Right ventricle myocardium inferior (tissue), 1 donor: Measurements from ENCODE around the gene DPYSL5. TPM values are rescaled to one million over a fixed set of nuclear protein-coding genes. Genes with fewer than 3 reads are reported as not detected.
A peak's percentile ranks its signal among the peaks of the same experiment; 100 is the strongest.

Source experiments
- ATAC-seq: fragments of 200-7000 bp; cut with Tn5 transposase; one replicate; pipeline ENCODE4 v1.9.1; 2020; ENCODE audit warnings: mild to moderate bottlenecking, moderate library complexity
- DNase-seq: peaks from one replicate; pipeline ENCODE4 v3.0.0; 2021; ENCODE audit errors: missing footprints
- intact Hi-C: fragments of 100-400 bp; cut with DNase I; formaldehyde crosslinking; loops from one replicate; pipeline ENCODE4 v1.11.0; 2022
- total RNA-seq: library from RNA; stranded (reverse); fragmentation: NEBNext Ultra II Directional; extraction: Animal tissue kit (Norgen Biotek cat#: 25700); gene quantifications from one replicate; pipeline ENCODE4 v1.2.1, GENCODE V29; 2021
- donor health status: DM: no; HTN: yes; CAD: no; lungs with severe emphysema.

The DPYSL5 gene
- total RNA-seq, 1 donor from 2014 or later, result not detected

GRCh38 chr2:26840937-26841610 lies 6.9 kb upstream of the DPYSL5 start:
- intact Hi-C loops, result no loop called here
- DNase-seq, result no peak
- ATAC-seq, result no peak

DNA sequence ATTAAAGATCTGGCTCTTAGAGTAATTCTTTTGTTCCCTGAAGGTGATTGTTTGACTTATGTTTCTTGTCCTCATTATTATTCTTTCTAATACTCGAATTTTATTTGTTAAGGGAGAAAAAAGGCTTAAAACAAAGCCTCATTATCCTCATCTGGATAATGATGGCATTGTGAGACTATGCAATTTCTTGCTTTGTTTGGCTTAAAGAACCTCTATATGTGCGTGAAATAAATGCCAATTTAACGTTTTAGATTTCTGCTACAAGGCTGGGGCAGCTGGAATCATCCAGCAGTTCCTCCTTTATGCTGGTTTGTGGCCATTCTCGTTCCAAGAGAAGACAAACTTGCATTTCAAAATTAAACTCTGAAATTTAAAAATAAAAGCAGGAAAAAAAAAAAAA lies 4.9 kb upstream of the DPYSL5 start:
- intact Hi-C loops, result no loop called here
- no peak for DNase-seq
- no peak for ATAC-seq

DNA sequence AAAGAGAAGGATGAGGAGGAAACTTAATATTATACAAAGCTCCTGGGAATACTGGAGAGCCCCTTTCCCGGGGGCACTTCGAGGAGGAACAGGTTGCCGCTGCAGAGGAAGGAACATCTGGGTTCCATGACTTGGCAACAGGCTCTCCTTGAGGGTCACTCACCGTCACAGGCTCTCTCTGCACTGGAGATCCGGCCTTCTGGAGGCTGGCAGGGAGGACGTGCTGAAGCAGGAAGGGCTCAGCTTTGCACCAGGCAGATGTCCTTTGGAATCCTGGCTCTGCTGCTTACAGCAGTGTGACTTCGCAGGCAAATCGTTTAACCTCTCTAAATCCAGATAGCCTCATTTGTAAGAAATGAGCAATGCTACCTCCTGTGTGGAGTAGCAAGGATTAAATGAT lies 2.9 kb upstream of the DPYSL5 start:
- DNase-seq, result no peak
- intact Hi-C loops, result no loop called here

DNA sequence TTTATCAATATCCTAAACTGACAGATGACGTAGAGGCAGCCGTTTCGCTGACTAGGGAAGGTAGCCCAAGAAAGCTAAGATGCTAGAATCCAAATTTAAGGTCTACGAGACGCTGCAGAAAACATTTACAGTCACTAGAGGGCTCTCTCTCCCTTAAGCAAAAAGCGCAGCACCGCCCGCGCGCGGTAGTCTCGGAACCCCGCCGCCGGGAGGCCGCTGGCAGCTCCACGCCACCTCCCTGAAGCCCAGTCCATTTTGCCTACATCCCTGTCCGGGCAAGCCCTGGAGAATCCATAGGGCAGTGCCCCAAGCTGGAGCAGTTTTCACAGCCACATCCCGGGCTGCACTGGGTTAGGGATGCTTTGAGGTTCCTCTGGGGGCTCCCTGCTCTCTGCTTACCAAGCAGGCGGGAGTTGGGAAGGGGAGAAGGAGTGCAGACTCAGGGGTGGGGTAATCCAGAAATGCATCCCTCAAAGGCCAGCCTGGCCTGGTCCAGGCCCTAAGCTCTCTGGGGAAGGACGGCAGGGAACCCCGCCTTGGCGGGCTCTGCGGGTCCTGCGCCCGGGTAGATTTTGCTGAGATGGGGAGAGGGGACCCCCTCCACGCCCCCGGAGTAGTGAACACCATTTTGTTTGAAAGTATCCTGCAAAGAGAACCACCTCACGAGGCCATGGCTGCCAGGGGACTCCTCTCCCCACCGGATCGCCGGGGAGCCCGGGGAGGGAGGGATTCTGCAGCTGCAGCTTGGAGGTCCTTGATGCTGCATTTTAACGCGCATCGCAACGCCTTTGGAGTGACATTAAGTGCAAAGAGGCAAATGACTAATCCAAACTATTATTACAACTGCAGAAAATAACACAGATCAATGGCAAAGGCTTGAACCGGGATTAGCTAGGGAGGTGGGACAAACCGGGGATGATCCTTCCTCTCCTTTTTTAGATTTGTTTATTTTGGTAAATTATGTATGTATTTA lies 1.3 kb upstream of the DPYSL5 start:
- ATAC-seq, result peak; percentile 84
- DNase-seq, result peak; percentile 84
- intact Hi-C loops, result loop anchor here (1.0 to 2.0 kb wide), 2 partner anchors 76 to 96 kb away; no protein-coding TSS in a partner anchor

More for the DNA sequence above, 2.9 kb upstream of the DPYSL5 start:
- ATAC-seq, result no peak

- ATAC-seq (no peak), DNase-seq (no peak)
- intact Hi-C loops, result loop anchor here (2.0 kb wide), 1 partner anchor 76 kb away; no protein-coding TSS in a partner anchor
These were observed 651 bp upstream of the DPYSL5 start for GRCh38 chr2:26847307-26847654.

GRCh38 chr2:26848336-26849055 lies 564 bp downstream of the DPYSL5 start:
- intact Hi-C loops, result no loop called here
- ATAC-seq (no peak), DNase-seq (no peak)

- ATAC-seq (no peak), DNase-seq (no peak)
- intact Hi-C loops, result no loop called here
These were observed 1.4 kb downstream of the DPYSL5 start for GRCh38 chr2:26849056-26849999.

GRCh38 chr2:26850000-26850431 lies 2.1 kb downstream of the DPYSL5 start:
- intact Hi-C loops, result no loop called here
- no peak for DNase-seq

DNA sequence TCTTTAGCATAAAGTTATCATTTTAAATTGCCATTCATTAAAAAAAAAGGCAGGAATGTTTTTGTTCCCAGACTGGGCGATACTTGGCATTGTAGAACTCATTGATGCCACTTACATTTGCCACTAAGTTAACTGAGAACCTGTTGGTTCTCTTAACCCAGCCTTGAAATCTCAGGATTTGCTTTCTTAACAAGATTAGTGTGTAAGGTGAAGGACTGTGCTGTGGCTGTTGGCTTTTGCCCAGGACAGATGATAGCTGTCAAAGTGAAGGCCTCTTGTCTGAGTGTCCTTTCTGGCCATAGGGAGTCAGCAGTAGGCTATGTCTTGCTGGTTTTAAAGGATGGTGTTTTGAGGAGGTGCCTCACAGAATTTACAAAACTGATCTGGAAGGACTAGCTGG lies 2.6 kb downstream of the DPYSL5 start:
- intact Hi-C loops, result no loop called here
- no peak for ATAC-seq
- DNase-seq, result no peak

More at GRCh38 chr2:26850000-26850431, 2.1 kb downstream of the DPYSL5 start:
- no peak for ATAC-seq

GRCh38 chr2:26852405-26853306 lies 4.7 kb downstream of the DPYSL5 start:
- intact Hi-C loops, result no loop called here
- DNase-seq (no peak), ATAC-seq (peak; percentile 84)

DNA sequence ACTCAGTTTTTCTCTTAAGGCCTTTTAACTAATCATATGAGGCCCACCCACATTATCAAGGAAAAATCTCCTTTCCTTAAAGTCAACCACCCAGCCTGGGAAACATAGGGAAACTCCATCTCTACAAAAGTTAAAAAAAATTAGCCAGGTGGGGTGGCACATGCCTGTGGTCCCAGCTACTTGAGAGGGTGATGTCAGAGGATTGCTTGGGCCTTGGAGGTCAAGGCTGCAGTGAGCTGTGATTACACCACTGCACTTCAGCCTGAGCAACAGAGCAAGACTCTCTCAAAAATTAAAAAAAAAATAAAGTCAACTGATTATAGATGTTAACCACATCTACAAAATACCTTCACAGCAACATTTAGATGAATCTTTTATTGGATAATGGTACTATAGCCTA lies 5.8 kb downstream of the DPYSL5 start:
- intact Hi-C loops, result no loop called here
- no peak for DNase-seq
- ATAC-seq, result no peak

- ATAC-seq, result no peak
- DNase-seq, result no peak
- intact Hi-C loops, result no loop called here
These were observed 6.4 kb downstream of the DPYSL5 start for GRCh38 chr2:26854283-26854827.

GRCh38 chr2:26855466-26855865 lies 7.5 kb downstream of the DPYSL5 start:
- no peak for DNase-seq
- intact Hi-C loops, result no loop called here
- no peak for ATAC-seq

- DNase-seq, result no peak
- intact Hi-C loops, result no loop called here
- no peak for ATAC-seq
These were observed 11.7 kb downstream of the DPYSL5 start for GRCh38 chr2:26859622-26860021.

GRCh38 chr2:26860211-26860850 lies 12.4 kb downstream of the DPYSL5 start:
- no peak for ATAC-seq
- intact Hi-C loops, result no loop called here
- DNase-seq, result no peak

GRCh38 chr2:26861610-26862224 lies 13.8 kb downstream of the DPYSL5 start:
- intact Hi-C loops, result no loop called here
- ATAC-seq, result peak; percentile 89
- DNase-seq, result no peak
